ENCODE data around the gene CRYBA4. TPM values are rescaled to one million over a fixed set of nuclear protein-coding genes. Genes with fewer than 3 reads are reported as not detected.

Gene CRYBA4
- 1 to 10 TPM in 1 of 2 donors, not detected in 1; 1.2 TPM for total RNA-seq

- Mint-ChIP-seq H3K27me3 (no peaks in the 10 kb centered on the region), H3K36me3 (ENCODE audit: low read depth) (no peaks in the 10 kb centered on the region), H3K4me3 (no peak within 1 kb of the TSS), H3K4me1 (peaks cover 5% of the 10 kb centered on the region), H3K9me3 (peaks cover 6% of the 10 kb centered on the region), H3K27ac (no peak within 1 kb of the TSS)
- ATAC-seq (replicated peaks), result no peak
Observed at GRCh38 chr22:26621663-26622062, at the start of gene CRYBA4. Gene CRYBA4, plus strand, starts transcription at chr22:26621963. Its CDS starts 634 bp downstream, at chr22:26622597.

GRCh38 chr22:26573026-26573662, 48.6 kb upstream of the CRYBA4 start:
- Mint-ChIP-seq H3K27me3 (no peaks in the 10 kb centered on the region), H3K4me3 (no peak overlapping the region), H3K9me3 (no peaks in the 10 kb centered on the region), H3K36me3 (ENCODE audit: low read depth) (peaks cover 21% of the 10 kb centered on the region), H3K4me1 (peaks cover 25% of the 10 kb centered on the region), H3K27ac (peak overlapping the region; percentile 45)
- ATAC-seq (replicated peaks), result no peak

- H3K9me3 Mint-ChIP-seq, result no peaks in the 10 kb centered on the region
- no peak for ATAC-seq (replicated peaks)
- H3K4me3 Mint-ChIP-seq, result no peak overlapping the region
- H3K27ac Mint-ChIP-seq, result peak overlapping the region; percentile 9
- peaks cover 21% of the 10 kb centered on the region for H3K36me3 Mint-ChIP-seq (ENCODE audit: low read depth)
- no peaks in the 10 kb centered on the region for H3K27me3 Mint-ChIP-seq
- peaks cover 29% of the 10 kb centered on the region for H3K4me1 Mint-ChIP-seq
Observed at GRCh38 chr22:26574001-26574723, 47.6 kb upstream of the CRYBA4 start.

- Mint-ChIP-seq H3K36me3 (ENCODE audit: low read depth) (peaks cover 15% of the 10 kb centered on the region), H3K9me3 (no peaks in the 10 kb centered on the region), H3K27ac (no peak overlapping the region), H3K4me3 (no peak overlapping the region), H3K4me1 (peaks cover 37% of the 10 kb centered on the region), H3K27me3 (no peaks in the 10 kb centered on the region)
- ATAC-seq (replicated peaks), result no peak
Observed at GRCh38 chr22:26576026-26576680, 45.6 kb upstream of the CRYBA4 start.

GRCh38 chr22:26577081-26577480, 44.7 kb upstream of the CRYBA4 start:
- Mint-ChIP-seq H3K9me3 (no peaks in the 10 kb centered on the region), H3K4me3 (no peak overlapping the region), H3K27me3 (no peaks in the 10 kb centered on the region), H3K36me3 (ENCODE audit: low read depth) (peaks cover 16% of the 10 kb centered on the region), H3K4me1 (peaks cover 30% of the 10 kb centered on the region), H3K27ac (no peak overlapping the region)
- no peak for ATAC-seq (replicated peaks)

GRCh38 chr22:26579331-26579886, 42.4 kb upstream of the CRYBA4 start:
- peaks cover 17% of the 10 kb centered on the region for H3K36me3 Mint-ChIP-seq (ENCODE audit: low read depth)
- H3K27ac Mint-ChIP-seq, result peak overlapping the region; percentile 81
- peaks cover 30% of the 10 kb centered on the region for H3K4me1 Mint-ChIP-seq

GRCh38 chr22:26580240-26580962, 41.4 kb upstream of the CRYBA4 start:
- H3K36me3 Mint-ChIP-seq (ENCODE audit: low read depth), result peaks cover 17% of the 10 kb centered on the region
- ATAC-seq (replicated peaks), result no peak
- peak overlapping the region; percentile 81 for H3K27ac Mint-ChIP-seq
- H3K4me3 Mint-ChIP-seq, result peak overlapping the region; percentile 63
- no peaks in the 10 kb centered on the region for H3K9me3 Mint-ChIP-seq
- peaks cover 31% of the 10 kb centered on the region for H3K4me1 Mint-ChIP-seq
- H3K27me3 Mint-ChIP-seq, result no peaks in the 10 kb centered on the region

More at GRCh38 chr22:26579331-26579886, 42.4 kb upstream of the CRYBA4 start:
- no peaks in the 10 kb centered on the region for H3K27me3 Mint-ChIP-seq
- H3K4me3 Mint-ChIP-seq, result peak overlapping the region; percentile 63
- no peaks in the 10 kb centered on the region for H3K9me3 Mint-ChIP-seq
- ATAC-seq (replicated peaks), result peak; percentile 89

GRCh38 chr22:26581026-26581425, 40.7 kb upstream of the CRYBA4 start:
- Mint-ChIP-seq H3K4me1 (peaks cover 35% of the 10 kb centered on the region), H3K36me3 (ENCODE audit: low read depth) (peaks cover 17% of the 10 kb centered on the region), H3K4me3 (peak overlapping the region; percentile 63), H3K9me3 (no peaks in the 10 kb centered on the region), H3K27ac (peak overlapping the region; percentile 81), H3K27me3 (no peaks in the 10 kb centered on the region)
- no peak for ATAC-seq (replicated peaks)

- Mint-ChIP-seq H3K27me3 (no peaks in the 10 kb centered on the region), H3K36me3 (ENCODE audit: low read depth) (peaks cover 17% of the 10 kb centered on the region), H3K4me1 (peaks cover 35% of the 10 kb centered on the region), H3K9me3 (no peaks in the 10 kb centered on the region), H3K4me3 (no peak overlapping the region), H3K27ac (peak overlapping the region; percentile 81)
- no peak for ATAC-seq (replicated peaks)
Observed at GRCh38 chr22:26581633-26582168, 40.1 kb upstream of the CRYBA4 start.

- Mint-ChIP-seq H3K36me3 (ENCODE audit: low read depth) (peaks cover 24% of the 10 kb centered on the region), H3K27ac (peak overlapping the region; percentile 59), H3K4me3 (no peak overlapping the region)
Observed at GRCh38 chr22:26584010-26584409, 37.8 kb upstream of the CRYBA4 start.

GRCh38 chr22:26585104-26585790, 36.5 kb upstream of the CRYBA4 start:
- H3K4me1 Mint-ChIP-seq, result peaks cover 32% of the 10 kb centered on the region
- H3K4me3 Mint-ChIP-seq, result no peak overlapping the region
- H3K9me3 Mint-ChIP-seq, result no peaks in the 10 kb centered on the region
- H3K27me3 Mint-ChIP-seq, result no peaks in the 10 kb centered on the region
- no peak for ATAC-seq (replicated peaks)
- H3K27ac Mint-ChIP-seq, result peak overlapping the region; percentile 59
- peaks cover 24% of the 10 kb centered on the region for H3K36me3 Mint-ChIP-seq (ENCODE audit: low read depth)

More at GRCh38 chr22:26584010-26584409, 37.8 kb upstream of the CRYBA4 start:
- Mint-ChIP-seq H3K27me3 (no peaks in the 10 kb centered on the region), H3K9me3 (no peaks in the 10 kb centered on the region), H3K4me1 (peaks cover 43% of the 10 kb centered on the region)
- ATAC-seq (replicated peaks), result no peak

- H3K4me1 Mint-ChIP-seq, result peaks cover 28% of the 10 kb centered on the region
- no peak for ATAC-seq (replicated peaks)
- no peaks in the 10 kb centered on the region for H3K9me3 Mint-ChIP-seq
- H3K27ac Mint-ChIP-seq, result no peak overlapping the region
- H3K36me3 Mint-ChIP-seq (ENCODE audit: low read depth), result peaks cover 23% of the 10 kb centered on the region
- peak overlapping the region; percentile 7 for H3K4me3 Mint-ChIP-seq
- no peaks in the 10 kb centered on the region for H3K27me3 Mint-ChIP-seq
Observed at GRCh38 chr22:26586556-26587325, 35.0 kb upstream of the CRYBA4 start.
